GM19239 (cell line): ENCODE measurements around the gene MPO.

Source experiments
- DNase-seq: peaks from one replicate; pipeline ENCODE4 v3.0.0; 2011; ENCODE audit warnings: low spot score; ENCODE audit not compliant: insufficient read length
- FAIRE-seq: peaks from 2 replicates; lab custom pipeline; 2011; peaks lifted over from hg19 to GRCh38; lab: Jason Lieb, UNC

The MPO gene

GRCh38 chr17:58308985-58309917, 28.5 kb upstream of the MPO start:
- FAIRE-seq (no peak), DNase-seq (no peak)

GRCh38 chr17:58308173-58308984, 27.6 kb upstream of the MPO start:
- DNase-seq = no peak

GRCh38 chr17:58307468-58308172, 26.9 kb upstream of the MPO start:
- no peak for DNase-seq
- no peak for FAIRE-seq

More at GRCh38 chr17:58308173-58308984, 27.6 kb upstream of the MPO start:
- no peak for FAIRE-seq

DNA sequence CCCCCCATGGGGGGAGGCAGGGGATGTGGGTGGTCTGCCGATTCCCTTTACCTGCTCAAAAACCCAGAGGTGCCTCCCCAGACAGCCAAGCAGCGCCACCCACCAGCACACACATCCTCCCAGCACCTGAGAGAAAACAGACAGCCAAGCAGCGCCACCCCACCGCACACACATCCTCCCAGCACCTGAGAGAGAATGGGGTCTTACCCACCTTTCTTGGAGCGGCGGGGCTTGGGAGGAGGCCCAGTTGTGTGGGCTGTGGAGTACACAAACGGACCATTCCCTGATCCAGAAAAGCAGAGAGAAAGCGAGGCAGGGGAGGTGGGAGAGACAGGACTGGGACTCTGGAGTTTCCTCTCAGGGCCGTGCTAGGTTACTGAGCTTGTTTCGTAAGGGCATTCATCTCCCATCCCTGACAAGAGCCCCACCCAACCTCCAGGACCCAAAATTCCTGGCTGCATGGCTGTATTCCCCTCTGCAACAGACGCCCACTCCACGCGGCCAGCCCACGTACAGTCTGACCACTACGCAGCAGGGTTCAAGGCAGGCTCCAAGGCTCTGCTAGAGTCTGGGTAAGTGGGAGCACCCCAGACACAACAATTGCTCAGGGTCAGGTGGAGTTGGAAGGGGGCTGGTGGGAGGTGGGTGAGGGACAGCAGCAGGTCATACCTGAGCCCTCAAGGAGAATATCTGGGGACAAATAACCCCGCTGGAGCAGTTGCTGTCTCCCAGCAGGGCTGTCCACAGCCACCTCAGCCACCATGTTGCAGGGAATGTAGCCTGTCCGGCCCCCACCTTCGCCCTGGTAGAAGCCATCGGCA, 25.6 kb upstream of the MPO start:
- DNase-seq = no peak
- no peak for FAIRE-seq

GRCh38 chr17:58305626-58306025, 24.9 kb upstream of the MPO start:
- FAIRE-seq (no peak), DNase-seq (no peak)

DNA sequence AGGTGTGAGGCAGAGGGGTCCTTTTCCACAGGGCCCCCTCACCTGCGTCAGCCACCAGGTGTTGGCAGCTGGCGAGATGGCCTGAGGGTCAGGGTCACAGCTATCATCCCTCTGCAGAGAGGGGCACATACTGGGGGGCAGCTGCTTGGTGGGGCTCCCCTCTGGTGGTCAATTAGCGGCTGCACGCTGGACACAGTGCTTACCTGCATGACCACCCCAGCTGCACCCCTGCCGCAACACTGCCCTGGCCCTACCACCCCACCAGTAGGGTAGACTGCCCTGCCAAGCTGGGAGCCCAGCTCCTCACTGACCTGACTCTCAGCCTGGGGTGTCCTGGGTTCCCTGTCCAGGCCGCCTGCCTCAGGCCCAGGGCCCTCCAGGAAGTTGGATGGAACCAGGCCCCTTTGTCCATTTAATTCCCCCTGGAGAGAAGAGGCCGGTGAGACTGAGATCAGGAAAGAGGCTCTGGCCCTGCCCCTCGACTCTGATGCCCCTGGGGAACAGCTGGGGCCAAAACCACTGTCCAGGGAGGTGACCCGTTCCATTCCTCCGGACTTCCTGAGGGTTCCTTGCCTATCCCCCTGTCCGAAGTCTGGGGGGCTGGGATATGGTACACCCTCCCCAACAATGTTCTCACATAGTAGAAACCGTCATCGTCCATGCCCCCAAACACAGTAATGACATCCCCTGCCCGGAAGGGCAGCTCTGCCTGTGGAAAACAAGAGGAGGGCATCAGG, 24.2 kb upstream of the MPO start:
- no peak for FAIRE-seq
- DNase-seq = no peak

DNA sequence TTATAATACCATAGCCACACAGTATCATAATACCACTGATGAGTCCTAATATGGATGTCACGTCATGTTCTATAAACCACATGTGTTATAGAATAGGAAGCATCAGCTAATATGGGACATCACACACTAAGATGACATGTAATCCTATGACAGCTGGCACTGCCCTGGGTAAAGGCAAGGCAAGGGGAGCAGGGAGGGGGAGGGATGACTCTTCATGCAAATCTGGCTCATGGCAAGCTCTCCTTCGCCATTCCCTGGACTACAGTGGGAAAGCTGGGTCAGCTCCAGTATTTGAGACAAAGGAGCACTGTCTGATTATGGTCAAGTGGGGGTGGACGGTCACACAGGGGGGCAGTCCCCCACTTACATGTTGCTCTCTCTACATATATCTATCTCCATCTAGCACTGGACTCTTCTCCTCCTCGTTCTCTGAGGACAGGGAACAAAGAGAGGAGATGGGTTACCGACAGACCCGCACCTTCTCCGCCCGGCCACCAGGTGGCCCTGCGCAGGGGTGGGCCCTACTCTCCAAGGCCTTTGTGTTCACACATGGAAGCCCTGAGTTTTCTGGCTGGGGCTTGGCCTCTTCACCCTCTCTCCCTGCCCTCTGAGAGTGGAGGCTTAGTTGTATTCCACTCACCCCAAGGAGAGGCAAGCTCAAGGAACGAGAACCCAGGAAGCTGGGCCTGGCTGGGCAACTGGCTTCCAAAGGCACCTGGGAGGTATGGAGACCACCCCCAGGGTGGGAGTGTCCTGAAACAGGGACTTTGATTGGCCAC, 23.4 kb upstream of the MPO start:
- peak; percentile 96 for FAIRE-seq
- DNase-seq = peak; percentile 91

GRCh38 chr17:58302919-58303585, 22.3 kb upstream of the MPO start:
- DNase-seq = no peak
- no peak for FAIRE-seq

DNA sequence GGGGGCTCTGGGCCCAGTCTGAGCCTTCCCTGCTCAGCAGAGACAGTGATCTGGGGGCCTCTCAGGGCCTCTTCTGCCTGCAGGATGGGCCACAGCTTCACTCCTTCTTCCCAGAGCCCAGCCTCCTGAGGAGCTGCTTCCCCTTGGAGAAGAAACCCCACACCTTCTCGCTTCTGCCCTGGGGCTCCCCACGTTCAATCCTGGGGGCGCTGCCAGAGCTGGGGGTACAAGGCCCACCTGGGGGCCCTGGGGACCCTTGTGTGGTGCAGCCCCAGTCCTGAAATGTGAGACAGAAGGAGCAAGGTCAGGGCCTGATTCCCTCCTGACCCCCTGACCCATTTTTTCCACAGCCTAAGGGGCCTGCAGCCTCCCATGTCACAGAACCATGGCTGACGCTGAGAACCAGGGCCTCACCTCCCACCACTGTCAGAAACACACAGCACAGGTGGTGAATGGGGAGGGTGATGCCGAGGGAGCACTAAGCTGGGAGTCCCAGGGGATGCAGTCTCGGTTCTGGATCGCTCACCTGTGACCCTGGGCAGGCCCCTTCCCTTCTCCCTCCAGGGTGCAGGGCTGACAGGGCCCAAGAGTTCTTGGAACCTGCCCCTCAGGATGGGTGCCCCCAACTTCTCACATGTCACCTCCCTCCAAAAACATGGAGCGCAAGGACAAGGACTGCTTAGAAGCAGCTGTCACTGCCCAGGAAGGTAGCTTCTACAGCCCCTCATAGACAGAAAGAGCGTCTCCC, 21.6 kb upstream of the MPO start:
- FAIRE-seq (no peak), DNase-seq (no peak)

DNA sequence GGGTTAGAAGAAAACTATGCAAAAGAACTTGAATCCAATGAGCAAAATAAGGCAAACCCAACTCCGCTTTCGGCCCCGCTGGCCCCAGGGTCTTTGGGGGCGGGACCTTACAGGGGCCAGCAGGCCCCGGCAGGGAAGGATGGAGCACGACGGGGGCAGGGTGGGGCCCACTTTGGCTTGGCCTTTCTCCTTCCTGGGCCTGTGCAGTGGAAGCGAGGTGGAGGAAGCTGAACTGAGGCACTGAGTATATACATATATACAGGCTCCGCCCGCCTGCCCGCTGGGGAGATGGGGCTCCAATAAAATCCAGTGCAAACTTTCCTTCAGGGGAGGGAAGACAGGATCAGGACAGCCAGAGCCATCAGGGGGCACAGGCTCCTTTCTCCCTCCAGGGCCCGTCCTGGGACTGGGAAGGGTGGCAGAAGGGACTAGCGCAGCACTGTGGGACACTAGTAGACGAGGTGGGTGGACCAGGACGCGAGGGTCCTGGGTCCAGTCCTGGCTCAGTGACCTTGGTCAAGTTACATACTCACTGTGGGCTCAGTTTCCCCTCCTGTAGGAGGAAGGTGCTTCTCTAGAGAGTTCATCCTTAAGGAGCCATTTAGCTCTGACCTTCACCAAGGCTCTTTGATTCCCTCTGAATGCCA, 20.9 kb upstream of the MPO start:
- no peak for DNase-seq
- FAIRE-seq = no peak

DNA sequence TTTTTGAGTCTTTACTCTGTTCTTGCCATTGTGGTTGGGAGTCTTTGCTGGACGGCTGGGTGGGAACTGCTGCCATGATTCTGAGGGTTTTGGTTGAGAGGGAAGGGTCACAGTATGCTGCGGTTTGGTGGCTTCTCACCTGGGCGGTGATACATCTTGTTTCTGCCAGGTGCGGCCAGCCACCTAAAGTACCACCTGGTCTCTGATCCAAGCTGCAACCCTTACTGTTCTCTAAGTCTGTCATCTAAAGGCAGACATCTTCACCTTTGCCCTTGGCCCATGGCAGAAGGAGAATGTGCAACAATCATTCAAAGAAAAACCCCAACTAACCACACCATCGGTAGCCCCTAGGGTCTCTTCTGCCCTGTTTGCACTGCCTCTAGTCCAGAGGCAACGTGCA, 19.6 kb upstream of the MPO start:
- no peak for FAIRE-seq
- no peak for DNase-seq

DNA sequence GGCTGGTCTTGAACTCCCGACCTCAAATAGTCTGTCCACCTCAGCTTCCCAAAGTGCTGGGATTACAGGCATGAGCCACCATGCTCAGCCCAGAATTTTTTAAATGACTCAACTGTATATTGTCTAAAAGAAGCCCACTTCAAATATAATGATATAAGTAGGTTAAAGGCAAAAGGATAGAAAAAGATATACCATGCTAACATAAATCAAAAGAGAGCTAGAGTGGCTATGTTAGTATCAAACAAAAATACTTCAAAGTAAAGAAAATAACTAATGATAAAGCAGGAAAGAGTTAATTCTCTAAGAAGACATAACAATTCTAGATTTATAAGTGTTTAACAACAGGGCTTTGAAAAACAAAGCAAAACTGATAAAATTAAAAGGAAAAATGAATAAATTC, 13.3 kb upstream of the MPO start:
- FAIRE-seq (no peak), DNase-seq (no peak)

DNA sequence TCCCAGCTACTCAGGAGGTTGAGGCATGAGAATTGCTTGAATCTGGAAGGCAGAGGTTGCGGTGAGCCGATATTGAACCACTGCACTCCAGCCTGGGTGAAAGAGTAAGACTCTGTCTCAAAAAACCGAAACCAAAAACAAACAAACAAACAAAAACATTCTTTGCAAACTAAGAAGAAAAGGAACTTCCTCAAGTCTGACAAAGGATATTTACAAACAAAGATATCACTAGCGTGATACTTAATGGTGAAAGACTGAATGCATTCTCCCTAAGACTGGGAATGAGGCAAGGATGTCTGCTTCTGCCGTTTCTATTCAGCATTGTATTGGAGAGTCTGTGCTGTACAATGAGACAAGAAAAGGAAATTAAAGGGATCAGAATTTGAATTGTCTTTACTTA, 10.5 kb upstream of the MPO start:
- no peak for FAIRE-seq
- no peak for DNase-seq

GRCh38 chr17:58289869-58290268, 9.1 kb upstream of the MPO start:
- no peak for FAIRE-seq
- DNase-seq = no peak

GRCh38 chr17:58285422-58285810, 4.7 kb upstream of the MPO start:
- no peak for DNase-seq
- no peak for FAIRE-seq

- FAIRE-seq (no peak), DNase-seq (no peak)
These were observed 4.1 kb upstream of the MPO start for GRCh38 chr17:58284613-58285421.
